LNCaP clone FGC (cell line): ENCODE measurements around the gene TRIM50.

Experiments
- DNase-seq: peaks from one replicate; pipeline ENCODE4 v3.0.0-alpha.2; 2011; ENCODE audit warnings: low read depth
- H3K4me3 ChIP-seq: 2 replicates; pipeline ENCODE4 v1.5.1; 2011; ENCODE audit warnings: mild to moderate bottlenecking, low read depth, low read length, control low read depth
- TF ChIP-seq, protein P1 (sequence below): IDR thresholded peaks from 2 replicates; pipeline ENCODE4 v1.5.1; 2012; ENCODE audit warnings: mild to moderate bottlenecking; ENCODE audit not compliant: control insufficient read depth, insufficient read depth; ENCODE audit errors: extremely low read depth

TRIM50 gene

DNA sequence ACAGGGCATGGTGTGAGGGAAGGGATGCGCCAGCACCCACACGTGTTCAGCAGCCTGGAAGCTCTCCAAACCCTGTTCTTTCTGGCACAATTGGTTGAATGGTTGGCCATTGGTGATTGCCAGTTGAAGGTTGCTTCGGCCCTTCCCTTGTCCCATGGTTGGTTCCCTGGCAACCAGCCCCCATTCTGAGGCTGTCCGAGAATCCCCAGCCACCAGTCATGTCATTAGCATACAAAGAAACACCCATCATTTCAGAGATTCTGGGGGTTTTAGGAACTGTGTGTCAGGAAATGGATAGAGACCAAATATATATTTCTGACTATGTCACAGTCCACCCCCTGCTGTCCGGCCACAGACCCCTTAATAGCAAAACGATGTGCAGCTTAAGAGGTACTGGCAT is 21.9 kb upstream of the TRIM50 start:
- no peak for DNase-seq
- TF ChIP-seq, protein P1, sequence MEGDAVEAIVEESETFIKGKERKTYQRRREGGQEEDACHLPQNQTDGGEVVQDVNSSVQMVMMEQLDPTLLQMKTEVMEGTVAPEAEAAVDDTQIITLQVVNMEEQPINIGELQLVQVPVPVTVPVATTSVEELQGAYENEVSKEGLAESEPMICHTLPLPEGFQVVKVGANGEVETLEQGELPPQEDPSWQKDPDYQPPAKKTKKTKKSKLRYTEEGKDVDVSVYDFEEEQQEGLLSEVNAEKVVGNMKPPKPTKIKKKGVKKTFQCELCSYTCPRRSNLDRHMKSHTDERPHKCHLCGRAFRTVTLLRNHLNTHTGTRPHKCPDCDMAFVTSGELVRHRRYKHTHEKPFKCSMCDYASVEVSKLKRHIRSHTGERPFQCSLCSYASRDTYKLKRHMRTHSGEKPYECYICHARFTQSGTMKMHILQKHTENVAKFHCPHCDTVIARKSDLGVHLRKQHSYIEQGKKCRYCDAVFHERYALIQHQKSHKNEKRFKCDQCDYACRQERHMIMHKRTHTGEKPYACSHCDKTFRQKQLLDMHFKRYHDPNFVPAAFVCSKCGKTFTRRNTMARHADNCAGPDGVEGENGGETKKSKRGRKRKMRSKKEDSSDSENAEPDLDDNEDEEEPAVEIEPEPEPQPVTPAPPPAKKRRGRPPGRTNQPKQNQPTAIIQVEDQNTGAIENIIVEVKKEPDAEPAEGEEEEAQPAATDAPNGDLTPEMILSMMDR: no peak
- no peak overlapping the region for H3K4me3 ChIP-seq

DNA sequence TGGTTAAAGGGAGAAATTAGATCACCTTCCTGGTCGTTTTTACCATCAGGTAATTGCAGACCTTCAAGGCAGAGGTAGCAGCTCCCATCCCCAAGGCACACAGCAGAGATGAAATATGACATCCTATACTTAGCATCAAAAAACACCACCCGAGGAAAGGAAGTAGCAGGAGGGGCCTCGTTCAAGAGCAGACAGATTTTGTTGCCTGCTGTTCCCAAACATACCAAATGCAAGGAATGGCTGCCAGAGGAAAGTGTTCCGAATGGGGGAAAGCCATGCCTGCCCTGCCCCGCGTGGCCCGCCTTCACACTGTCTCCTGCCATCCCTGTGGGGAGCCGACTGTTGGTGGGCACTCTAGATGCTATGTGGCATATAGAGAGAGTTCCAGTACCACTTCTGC is 18.1 kb upstream of the TRIM50 start:
- DNase-seq: no peak
- H3K4me3 ChIP-seq: no peak overlapping the region
- TF ChIP-seq, protein P1: no peak

DNA sequence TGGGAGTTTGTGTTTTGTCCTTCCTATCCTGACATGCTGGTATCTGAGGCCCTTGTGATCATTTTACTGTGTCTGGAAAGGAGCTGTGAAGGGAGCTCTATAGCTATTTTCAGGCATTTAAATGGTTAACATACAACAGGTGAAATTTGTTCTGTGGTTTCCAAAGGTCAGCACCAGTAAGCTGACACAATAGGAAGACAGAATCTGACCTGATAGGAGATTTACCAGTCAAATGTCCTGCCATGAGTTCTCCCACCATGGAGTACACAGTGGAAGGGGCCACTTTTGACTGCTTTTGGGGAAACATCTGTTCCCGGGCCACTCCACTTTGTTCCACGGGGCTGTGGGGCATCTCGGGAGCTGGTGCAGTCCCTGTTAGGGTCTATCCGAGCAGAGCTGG is 17.7 kb upstream of the TRIM50 start:
- TF ChIP-seq, protein P1: no peak
- no peak for DNase-seq
- H3K4me3 ChIP-seq: no peak overlapping the region

DNA sequence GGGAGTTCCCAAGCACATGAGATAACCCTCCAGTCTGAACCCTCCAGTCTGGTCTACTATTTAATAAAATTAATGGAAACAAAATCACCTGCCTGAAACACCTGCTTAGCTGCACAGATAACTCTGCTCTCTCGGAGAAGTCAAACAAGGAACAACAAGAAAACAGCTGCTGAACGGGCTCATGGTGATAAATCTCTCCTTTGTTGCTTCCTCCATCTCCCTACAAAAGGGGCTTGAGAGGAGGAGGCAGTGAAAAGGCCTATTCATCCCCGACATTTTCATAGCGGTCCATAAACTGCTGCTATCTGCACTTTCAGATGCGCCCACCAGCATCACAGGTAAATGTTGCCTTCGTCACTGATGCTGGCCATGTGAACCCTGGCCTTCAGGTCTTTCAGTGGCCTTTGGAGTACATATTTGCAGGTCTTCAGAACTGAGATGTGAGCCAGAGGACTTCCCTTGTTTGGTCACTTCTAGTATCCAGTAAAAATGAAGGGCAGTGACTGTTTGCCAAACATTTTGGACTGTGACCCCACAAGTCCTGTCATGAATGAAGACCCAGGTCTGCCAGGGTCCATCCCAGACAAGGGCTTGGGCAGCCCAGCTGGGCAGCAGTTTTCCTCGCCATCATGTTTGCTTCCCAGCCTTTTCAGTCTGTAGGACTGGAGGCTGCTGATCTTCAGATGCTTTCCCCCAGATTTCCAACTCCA is 15.9 kb upstream of the TRIM50 start:
- TF ChIP-seq, protein P1: no peak
- DNase-seq: no peak
- no peak overlapping the region for H3K4me3 ChIP-seq

DNA sequence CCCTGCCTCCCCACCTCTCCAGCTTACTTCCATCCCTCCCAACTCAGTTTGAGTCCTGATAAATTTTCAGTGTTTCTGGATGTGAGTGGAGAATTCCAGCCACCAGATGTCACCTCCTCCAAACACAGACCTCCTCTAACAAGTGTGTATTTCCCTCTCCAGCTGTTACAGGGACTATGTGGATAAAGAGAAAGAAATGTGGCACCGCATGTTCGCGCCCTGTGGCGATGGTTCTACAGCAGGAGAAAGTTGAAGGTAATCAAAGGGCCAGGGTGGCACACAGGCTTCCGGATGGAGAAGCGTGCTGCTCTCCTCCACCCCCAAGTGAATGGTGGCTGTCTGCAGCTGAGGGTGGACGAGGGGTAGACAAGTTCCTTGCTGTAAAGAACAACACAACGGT is 14.8 kb upstream of the TRIM50 start:
- no peak overlapping the region for H3K4me3 ChIP-seq
- DNase-seq: no peak
- TF ChIP-seq, protein P1: peak; percentile 42

DNA sequence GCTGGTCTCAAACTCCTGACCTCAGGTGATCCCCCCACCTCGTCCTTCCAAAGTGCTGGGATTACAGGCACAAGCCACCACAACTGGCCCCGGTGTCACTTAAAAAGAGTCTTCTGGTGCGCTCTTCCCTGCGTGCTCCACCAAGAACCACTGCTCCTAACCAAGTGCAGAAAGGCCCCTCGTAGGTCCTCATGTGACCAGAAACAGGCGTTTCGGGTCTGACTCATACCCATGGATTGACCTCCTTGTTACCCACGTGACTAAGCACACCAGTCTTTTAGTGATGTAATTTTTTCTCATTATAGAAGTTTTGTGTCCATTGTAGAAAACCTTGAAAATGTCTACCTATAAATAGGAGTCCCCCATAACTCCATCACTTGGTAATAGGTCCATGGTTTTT is 14.0 kb upstream of the TRIM50 start:
- no peak for DNase-seq
- TF ChIP-seq, protein P1: no peak
- H3K4me3 ChIP-seq: no peak overlapping the region

DNA sequence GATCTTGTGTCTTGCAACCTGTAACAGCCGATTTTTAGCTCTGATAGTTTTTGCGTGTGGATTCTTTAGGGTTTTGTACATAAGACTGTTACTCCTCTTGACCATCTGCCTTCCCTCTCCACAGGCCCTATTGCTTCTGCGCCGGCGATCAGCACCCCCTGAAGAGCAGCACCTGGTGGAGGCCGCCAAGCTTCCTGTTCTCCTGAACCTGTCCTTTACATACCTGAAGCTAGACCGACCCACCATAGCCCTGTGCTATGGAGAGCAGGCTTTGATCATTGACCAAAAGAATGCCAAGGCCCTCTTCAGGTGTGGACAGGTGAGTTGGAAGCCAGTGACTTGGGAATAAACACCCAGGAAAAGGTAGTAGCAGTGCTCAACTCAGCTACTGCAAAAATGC is 12.6 kb upstream of the TRIM50 start:
- DNase-seq: no peak
- H3K4me3 ChIP-seq: no peak overlapping the region
- TF ChIP-seq, protein P1: no peak
